RWPE2 (cell line): ENCODE data around the gene MAP2K5.
A peak's percentile ranks its signal among the peaks of the same experiment; 100 is the strongest.

Experiments used
- ATAC-seq: fragments of 200-7000 bp; cut with Tn5 transposase; 3 replicates; pipeline ENCODE4 v1.9.1; 2021; ENCODE audit warnings: low read depth
- DNase-seq: peaks from one replicate; pipeline ENCODE4 v3.0.0-alpha.2; 2020; ENCODE audit warnings: low spot score
- H3K27ac ChIP-seq: fragments of 450-650 bp; 2 replicates; pipeline ENCODE4 v1.5.1; 2017; ENCODE audit warnings: mild to moderate bottlenecking; ENCODE audit not compliant: poor library complexity, severe bottlenecking
- H3K27me3 ChIP-seq: fragments of 250-450 bp; sonication (Bioruptor Pico); 2 replicates; pipeline ENCODE4 v1.5.1; 2021; ENCODE audit warnings: mild to moderate bottlenecking, moderate library complexity; ENCODE audit not compliant: insufficient read depth, poor library complexity, severe bottlenecking
- H3K36me3 ChIP-seq: fragments of 250-450 bp; sonication (Bioruptor Pico); 2 replicates; pipeline ENCODE4 v1.5.1; 2020; ENCODE audit warnings: low read depth, mild to moderate bottlenecking, moderate library complexity
- H3K4me1 ChIP-seq: fragments of 250-450 bp; sonication (Bioruptor Pico); 2 replicates; pipeline ENCODE4 v1.5.1; 2021; ENCODE audit warnings: mild to moderate bottlenecking, moderate library complexity; ENCODE audit not compliant: insufficient read depth, poor library complexity, severe bottlenecking
- H3K4me3 ChIP-seq: fragments of 250-450 bp; sonication (Bioruptor Pico); 2 replicates; pipeline ENCODE4 v1.5.1; 2021; ENCODE audit warnings: mild to moderate bottlenecking, moderate library complexity; ENCODE audit not compliant: severe bottlenecking
- H3K9me3 ChIP-seq: fragments of 250-450 bp; sonication (Bioruptor Pico); 2 replicates; pipeline ENCODE4 v1.5.1; 2021; ENCODE audit warnings: mild to moderate bottlenecking, moderate library complexity; ENCODE audit not compliant: severe bottlenecking
- CTCF ChIP-seq: fragments of 450-650 bp; IDR thresholded peaks from one replicate; pipeline ENCODE4 v1.5.1; 2017; ENCODE audit warnings: mild to moderate bottlenecking, moderate library complexity; ENCODE audit not compliant: poor library complexity, severe bottlenecking

Gene MAP2K5

DNA sequence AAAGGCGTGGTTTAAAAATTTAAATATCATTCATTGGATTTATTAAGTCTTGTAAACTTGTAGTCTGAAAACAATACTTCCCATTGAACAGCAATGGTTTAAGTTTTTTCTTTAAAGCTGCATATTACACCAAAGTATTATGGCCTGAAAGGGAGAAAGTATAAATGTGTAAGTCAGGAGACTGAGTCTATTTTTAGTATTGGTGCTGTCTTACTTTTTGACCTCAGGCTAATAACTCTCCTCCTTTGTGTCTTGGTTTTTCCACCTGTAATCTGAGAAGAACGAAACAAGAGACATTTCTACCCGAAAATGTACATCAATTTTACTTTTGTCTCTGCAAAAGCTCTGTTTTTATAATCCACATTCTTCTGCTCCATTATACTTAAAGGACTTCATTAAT, 14.0 kb upstream of the MAP2K5 start:
- TF ChIP-seq CTCF, result no peak
- Histone ChIP-seq H3K9me3 (no peaks in the 10 kb centered on the region), H3K27ac (no peak overlapping the region), H3K36me3 (peaks cover 22% of the 10 kb centered on the region), H3K27me3 (no peaks in the 10 kb centered on the region), H3K4me1 (peaks cover 25% of the 10 kb centered on the region), H3K4me3 (no peak overlapping the region)
- DNase-seq, result no peak
- ATAC-seq, result no peak

GRCh38 chr15:67531379-67531914, 11.1 kb upstream of the MAP2K5 start:
- no peaks in the 10 kb centered on the region for H3K9me3 ChIP-seq
- H3K36me3 ChIP-seq, result peaks cover 14% of the 10 kb centered on the region
- TF ChIP-seq CTCF, result no peak
- H3K27me3 ChIP-seq, result no peaks in the 10 kb centered on the region
- DNase-seq (no peak), ATAC-seq (peak; percentile 96)
- no peak overlapping the region for H3K4me3 ChIP-seq
- peak overlapping the region; percentile 65 for H3K27ac ChIP-seq
- H3K4me1 ChIP-seq, result peaks cover 19% of the 10 kb centered on the region

GRCh38 chr15:67533873-67534272, 8.6 kb upstream of the MAP2K5 start:
- no peak for DNase-seq
- Histone ChIP-seq H3K36me3 (no peaks in the 10 kb centered on the region), H3K27me3 (no peaks in the 10 kb centered on the region), H3K9me3 (no peaks in the 10 kb centered on the region), H3K4me3 (no peak overlapping the region), H3K27ac (no peak overlapping the region), H3K4me1 (peaks cover 19% of the 10 kb centered on the region)
- no peak for TF ChIP-seq CTCF
- ATAC-seq, result no peak

GRCh38 chr15:67534360-67534759, 8.1 kb upstream of the MAP2K5 start:
- H3K27ac ChIP-seq, result no peak overlapping the region

More at GRCh38 chr15:67534360-67534759, 8.1 kb upstream of the MAP2K5 start:
- DNase-seq (no peak), ATAC-seq (no peak)
- H3K27me3 ChIP-seq, result no peaks in the 10 kb centered on the region
- peaks cover 22% of the 10 kb centered on the region for H3K4me1 ChIP-seq
- no peak for TF ChIP-seq CTCF
- no peaks in the 10 kb centered on the region for H3K36me3 ChIP-seq
- no peak overlapping the region for H3K4me3 ChIP-seq
- H3K9me3 ChIP-seq, result no peaks in the 10 kb centered on the region
